ENCODE data around the gene TSPAN17. TPM values are rescaled to one million over a fixed set of nuclear protein-coding genes. Genes with fewer than 3 reads are reported as not detected.

The TSPAN17 gene
- total and polyA plus RNA-seq, 10 of the 15 experiments (the other 5 are each of a cell fraction or from before 2014, with no cell fraction given) = 0.24 to 17.1 (median 10.4) TPM

- no peak for TF ChIP-seq SKIL (IDR thresholded peaks at IDR 0.05; ENCODE audit: low read depth, poor library complexity, severe bottlenecking)
- TF ChIP-seq KDM1A (IDR thresholded peaks at IDR 0.05; ENCODE audit: borderline replicate concordance) = no peak
- TF ChIP-seq FOXK2 (IDR thresholded peaks at IDR 0.05) = no peak
- no peak for TF ChIP-seq SMAD5 (IDR thresholded peaks at IDR 0.05; ENCODE audit: low read depth)
Observed at GRCh38 chr5:176639981-176640380, 7.3 kb upstream of the TSPAN17 start (continued).

GRCh38 chr5:176640616-176641015 is 6.7 kb upstream of the TSPAN17 start:
- H3K27me3 ChIP-seq (replicated peaks in 1 of 2; ENCODE audit: control insufficient read depth in 2 of 2, insufficient read depth in 2 of 2, low read length in 1 of 2) = no peaks in the 10 kb centered on the region
- SMC1A ChIA-PET (ENCODE audit: uncharacterized antibody, unreplicated experiment) = no interaction called here
- no peaks in the 10 kb centered on the region for H3K79me2 ChIP-seq (ENCODE audit: control insufficient read depth, insufficient read depth, low read length)
- ATAC-seq (no peak), DNase-seq (ENCODE audit: low read depth, low spot score) (no peak), FAIRE-seq (no peak)
- in situ Hi-C loops (cut with MboI) (no loop called here), intact Hi-C loops (cut with micrococcal nuclease; ENCODE audit: unreplicated experiment) (loop anchor here (10.0 kb wide), 1 partner anchor 226 kb away; the partner anchor contains the start of gene CLTB)
- no peaks in the 10 kb centered on the region for H3K36me3 ChIP-seq (ENCODE audit: control insufficient read depth in 2 of 2, insufficient read depth in 2 of 2, low read length in 1 of 2)
- no peaks in the 10 kb centered on the region for H3K9me3 ChIP-seq (replicated peaks; ENCODE audit: control insufficient read depth, insufficient read depth, low read length)
- H3K4me3 ChIP-seq = no peak overlapping the region
- no peaks in the 10 kb centered on the region for H3K4me1 ChIP-seq (ENCODE audit: control insufficient read depth, insufficient read depth, low read length)
- no peak overlapping the region for H3K9ac ChIP-seq (ENCODE audit: control insufficient read depth, insufficient read depth, low read length)
- CTCF ChIA-PET = interaction anchor here (0.6 kb wide), 1 partner anchor 408 kb away, joined by 4 read pairs; no protein-coding TSS in a partner anchor
- WGBS (ENCODE audit: insufficient coverage, insufficient replicate concordance, low lambda C conversion rate, missing lambda C conversion rate) = 2% methylated on average over 4 of the region's 4 CpGs
- RAD21 ChIA-PET (ENCODE audit: unreplicated experiment) = no interaction called here
- H2AFZ ChIP-seq (ENCODE audit: control insufficient read depth, low read depth, low read length) = no peak overlapping the region
- no peak overlapping the region for H3K4me2 ChIP-seq (ENCODE audit: control insufficient read depth, insufficient read depth)
- H4K20me1 ChIP-seq (ENCODE audit: control insufficient read depth, insufficient read depth) = no peaks in the 10 kb centered on the region
- no peak overlapping the region for H3K27ac ChIP-seq (ENCODE audit: control insufficient read depth, insufficient read depth)
- POLR2A ChIA-PET = no interaction called here
- BruUV-seq (replicated peaks) = no TSS peak
- no peak for TF ChIP-seq NBN (IDR thresholded peaks at IDR 0.05)
- no peak for TF ChIP-seq CHD2 (IDR thresholded peaks at IDR 0.05; ENCODE audit: borderline replicate concordance, low read depth, low read length)
- TF ChIP-seq SUZ12 (IDR thresholded peaks at IDR 0.05; ENCODE audit: unreplicated experiment) = no peak
- TF ChIP-seq ATF2 (IDR thresholded peaks at IDR 0.05; ENCODE audit: low read length) = no peak
- no peak for TF ChIP-seq USF1 (IDR thresholded peaks at IDR 0.05; ENCODE audit: borderline replicate concordance, extremely low read length, insufficient read depth, low read depth, low read length)
- no peak for TF ChIP-seq ZBTB40 (IDR thresholded peaks at IDR 0.05; ENCODE audit: borderline replicate concordance)
- TF ChIP-seq IRF3 (IDR thresholded peaks at IDR 0.05) = no peak
- no peak for TF ChIP-seq MYC (IDR thresholded peaks at IDR 0.05; ENCODE audit: insufficient read depth, insufficient read length, insufficient replicate concordance, low read length, severe bottlenecking)
- TF ChIP-seq RCOR1 (conservative IDR thresholded peaks at IDR 0.05; ENCODE audit: low read depth, low read length) = no peak
